Measurements from ENCODE around the gene TARS3.

Gene TARS3

DNA sequence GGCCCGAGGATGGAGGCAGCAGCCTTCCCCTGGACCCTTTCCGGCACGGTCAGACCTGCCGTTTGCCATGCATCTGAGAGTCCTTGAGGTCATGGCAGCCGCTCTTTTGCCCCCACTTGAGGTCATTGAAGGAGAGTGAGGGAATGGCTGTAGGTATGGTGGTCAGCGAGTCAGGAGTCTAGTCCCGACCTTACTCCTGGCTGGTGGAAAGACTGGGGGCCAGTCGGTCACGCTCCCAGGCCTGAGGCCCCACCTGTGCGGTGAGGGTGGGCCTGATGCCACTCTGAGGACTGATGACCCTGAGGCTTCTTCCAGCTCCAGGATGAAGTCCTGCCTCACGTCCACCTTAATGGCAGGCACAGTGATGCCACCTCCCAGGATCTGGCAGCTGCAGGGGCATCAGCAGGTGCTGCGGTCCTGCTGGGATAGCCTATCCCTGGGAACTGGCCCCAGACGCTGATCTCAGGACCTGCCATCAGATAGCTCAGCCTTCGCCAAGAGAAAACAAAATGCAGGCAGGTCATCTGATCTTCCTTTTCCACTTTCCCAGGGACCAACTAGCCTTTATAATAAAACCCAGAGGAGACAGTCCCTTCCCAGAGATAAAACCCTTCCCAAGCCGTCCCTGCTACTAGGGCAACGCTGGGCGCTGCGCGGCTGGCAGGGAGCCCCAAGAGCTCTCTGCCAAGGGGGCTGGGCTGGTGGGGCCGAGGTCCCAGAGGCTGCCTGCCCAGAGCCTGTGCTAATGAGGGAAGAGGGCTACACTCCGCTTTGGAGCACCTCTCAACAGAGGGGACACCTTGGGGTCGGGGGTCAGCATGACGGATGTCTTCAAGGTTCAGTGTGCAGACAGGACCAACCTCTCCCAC lies 114.3 kb downstream of the TARS3 start:
- no peak for DNase-seq (ENCODE audit: low read depth in 3 of 3, low spot score in 1 of 3)

GRCh38 chr15:101608201-101608600 lies 116.1 kb downstream of the TARS3 start:
- DNase-seq (ENCODE audit: low read depth in 3 of 3, low spot score in 1 of 3): no peak

DNA sequence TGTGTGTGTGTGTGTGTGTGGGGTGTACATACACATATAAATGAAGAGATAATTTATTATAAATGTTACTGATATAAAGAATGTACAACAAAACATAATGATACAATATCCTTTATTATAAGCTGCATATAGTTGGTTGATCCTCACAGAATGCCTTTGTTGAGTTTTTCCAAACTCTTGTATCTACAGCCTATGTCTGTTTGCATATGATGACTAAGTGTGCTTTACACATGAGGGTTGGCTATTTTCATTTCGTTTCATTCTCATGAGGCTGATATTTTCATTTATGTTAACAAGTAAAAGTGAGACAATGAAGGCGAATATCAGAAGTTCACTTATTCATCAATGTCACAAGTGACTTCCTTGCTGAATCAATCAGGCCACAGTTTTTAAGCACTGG lies 117.2 kb downstream of the TARS3 start:
- no peak for DNase-seq (ENCODE audit: low read depth in 3 of 3, low spot score in 1 of 3)

GRCh38 chr15:101604124-101604874 lies 120.0 kb downstream of the TARS3 start:
- DNase-seq (ENCODE audit: low read depth in 3 of 3, low spot score in 1 of 3): no peak

Data from stimulated activated CD4-positive, alpha-beta T cell treated with anti-CD3 and anti-CD28 coated beads, TNF-alpha, amount 100 ng/mL, for 1 hour (primary cell).